ENCODE measurements around the gene DLG2. TPM values are rescaled to one million over a fixed set of nuclear protein-coding genes. Genes with fewer than 3 reads are reported as not detected.

DLG2 gene
- total and polyA plus RNA-seq, 2 of the 4 experiments (the other 2 are of a cell fraction) = 0.31 to 0.36 TPM

- H3K4me3 ChIP-seq (ENCODE audit: insufficient read depth, low read depth, low read length) = no peak overlapping the region
- WGBS, 2 experiments (ENCODE audit: extremely low coverage in 2 of 2, insufficient read length in 1 of 2) = no CpG with 5 or more reads among the region's 1 CpG
- intact Hi-C loops (cut with micrococcal nuclease) = no loop called here
- no peak overlapping the region for H4K91ac ChIP-seq (ENCODE audit: insufficient read depth, low read depth, low read length)
- ChIA-PET CTCF (no interaction called here), POLR2A (ENCODE audit: unreplicated experiment) (no interaction called here)
- dilution Hi-C loops (cut with HindIII; ENCODE audit: low sequenced_read_pairs, unreplicated experiment) = no loop called here
- no peaks in the 10 kb centered on the region for H4K20me1 ChIP-seq (ENCODE audit: insufficient read depth, low read length)
- H3K27me3 ChIP-seq (ENCODE audit: control insufficient read depth, insufficient read depth, low read length) = no peaks in the 10 kb centered on the region
- H2AK5ac ChIP-seq (ENCODE audit: low read depth, low read length) = no peak overlapping the region
- H3K14ac ChIP-seq (replicated peaks; ENCODE audit: low read depth, low read length) = no peak overlapping the region
- no peak overlapping the region for H2BK20ac ChIP-seq (ENCODE audit: low read depth, low read length)
- BruUV-seq (replicated peaks) = no TSS peak
- no peaks in the 10 kb centered on the region for H3K79me1 ChIP-seq (ENCODE audit: low read depth in 1 of 2, low read length in 2 of 2)
- in situ Hi-C loops (cut with MboI; ENCODE audit: low sequenced_read_pairs) = no loop called here
- no peaks in the 10 kb centered on the region for H3K9me1 ChIP-seq (ENCODE audit: insufficient read depth, low read length)
- no peak overlapping the region for H3K23ac ChIP-seq (ENCODE audit: low read depth, low read length)
- H4K8ac ChIP-seq (ENCODE audit: low read depth in 2 of 2, low read length in 2 of 2) = no peak overlapping the region
- H2AFZ ChIP-seq (replicated peaks; ENCODE audit: low read length, poor library complexity) = no peak overlapping the region
- no peak overlapping the region for H2AK9ac ChIP-seq (replicated peaks; ENCODE audit: low read depth, low read length, poor library complexity)
- no peak overlapping the region for H3K18ac ChIP-seq (ENCODE audit: low read depth, low read length)
- H2BK5ac ChIP-seq (ENCODE audit: low read depth, low read length, poor library complexity, severe bottlenecking) = no peak overlapping the region
- no peaks in the 10 kb centered on the region; the same call in 1 of the 2 replicates for H3K4me1 ChIP-seq (ENCODE audit: control insufficient read depth, insufficient read depth, low read length)
- TF ChIP-seq POLR2A (IDR thresholded peaks at IDR 0.05; ENCODE audit: low read depth, low read length) (no peak), MAFK (IDR thresholded peaks at IDR 0.05; ENCODE audit: low read depth, low read length) (no peak), SMC3 (IDR thresholded peaks at IDR 0.05; ENCODE audit: low read depth, low read length) (no peak), MXI1 (IDR thresholded peaks at IDR 0.05; ENCODE audit: borderline replicate concordance, low read depth, low read length) (no peak)
- H3K56ac ChIP-seq (ENCODE audit: extremely low read depth, insufficient read depth, low read length) = no peak overlapping the region
- H3K4ac ChIP-seq (ENCODE audit: low read depth, low read length) = no peak overlapping the region
- H2BK15ac ChIP-seq (ENCODE audit: low read depth, low read length) = no peak overlapping the region
- H2BK120ac ChIP-seq (ENCODE audit: low read depth, low read length) = no peak overlapping the region
- H3K4me2 ChIP-seq (ENCODE audit: low read depth, low read length) = no peak overlapping the region
- no peaks in the 10 kb centered on the region for H3K9me3 ChIP-seq (ENCODE audit: control insufficient read depth, insufficient read depth, low read length)
- ATAC-seq (ENCODE audit: low read depth) = no peak
- H4K5ac ChIP-seq (ENCODE audit: low read depth, low read length) = no peak overlapping the region
- no peak overlapping the region for H3K9ac ChIP-seq (ENCODE audit: low read depth, low read length)
- no peaks in the 10 kb centered on the region for H3K36me3 ChIP-seq (ENCODE audit: control insufficient read depth, insufficient read depth, low read length)
- no peak overlapping the region for H3K27ac ChIP-seq (ENCODE audit: insufficient read depth, low read length)
- no peak for DNase-seq
These were observed 1604.9 kb downstream of the DLG2 start for GRCh38 chr11:84022201-84022600.

Data from IMR-90 (cell line).